Activated gamma-delta T cell treated with Interleukin-2 at 50 U/mL for 16 hours (primary cell): Measurements from ENCODE around the gene CEP20.

Experiments
- DNase-seq: peaks from one replicate; pipeline ENCODE4 v3.0.0-alpha.2; 2020

CEP20 gene

DNA sequence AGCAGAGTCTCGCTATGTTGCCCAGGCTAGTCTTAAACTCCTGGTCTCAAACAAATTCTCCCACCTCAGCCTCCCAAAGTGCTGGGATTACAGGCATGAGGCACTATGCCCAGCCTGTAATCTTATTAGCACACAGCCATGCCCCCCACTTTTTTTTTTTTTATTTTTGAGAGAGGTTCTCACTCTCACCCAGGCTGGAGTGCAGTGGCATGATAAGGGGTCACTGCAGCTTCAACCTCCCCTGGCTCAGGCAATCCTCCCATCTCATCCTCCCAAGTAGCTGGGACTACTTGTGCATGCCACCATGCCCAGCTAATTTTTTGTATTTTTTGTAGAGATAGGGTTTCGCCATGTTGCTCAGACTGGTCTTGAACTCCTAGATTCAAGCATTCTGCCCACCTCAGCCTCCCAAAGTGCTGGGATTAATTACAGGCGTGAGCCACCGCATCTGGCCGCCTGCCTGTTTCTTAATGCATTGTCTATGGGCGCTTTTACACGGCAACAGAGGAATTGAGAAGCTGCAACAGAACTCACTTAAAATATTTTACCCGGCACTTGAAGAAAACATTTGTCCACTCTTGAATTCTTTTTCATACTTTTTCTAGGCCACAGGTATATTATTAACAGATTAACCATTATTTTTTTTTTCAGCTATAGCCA is 8.8 kb upstream of the CEP20 start:
- DNase-seq: no peak

DNA sequence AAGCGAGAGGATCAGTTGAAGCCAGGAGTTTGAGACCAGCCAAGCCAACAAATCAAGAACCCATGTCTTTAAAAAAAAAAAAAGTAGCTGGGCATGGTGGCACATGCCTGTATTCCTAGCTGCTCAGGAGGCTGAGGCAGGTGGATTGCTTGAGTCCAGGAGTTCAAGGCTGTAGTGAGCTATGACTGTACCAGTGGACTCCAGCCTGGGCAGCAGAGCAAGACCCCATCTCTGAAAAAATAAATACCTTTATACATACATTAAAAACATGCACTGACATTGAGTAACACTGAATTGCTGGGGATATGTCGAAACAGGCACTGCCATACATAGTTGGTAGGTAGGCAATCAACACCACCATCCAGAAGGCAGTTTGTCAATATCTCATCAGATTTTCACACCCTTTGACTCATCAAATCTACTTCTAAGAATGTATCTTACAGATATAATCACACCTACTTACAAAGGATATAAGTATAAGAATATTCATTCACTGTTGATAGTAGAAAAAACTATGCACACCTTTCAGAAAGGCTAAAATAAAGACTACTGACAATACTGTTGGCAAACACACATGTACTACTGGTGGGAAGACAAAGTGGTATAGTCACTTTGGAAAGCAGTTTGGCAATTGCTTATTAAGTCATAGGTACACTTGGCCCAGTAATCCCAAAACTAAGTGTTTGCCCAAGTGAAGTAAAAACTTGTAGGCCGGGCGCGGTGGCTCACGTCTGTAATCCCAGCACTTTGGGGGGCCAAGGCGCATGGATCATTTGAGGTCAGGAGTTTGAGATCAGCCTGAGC is 6.4 kb upstream of the CEP20 start:
- no peak for DNase-seq

DNA sequence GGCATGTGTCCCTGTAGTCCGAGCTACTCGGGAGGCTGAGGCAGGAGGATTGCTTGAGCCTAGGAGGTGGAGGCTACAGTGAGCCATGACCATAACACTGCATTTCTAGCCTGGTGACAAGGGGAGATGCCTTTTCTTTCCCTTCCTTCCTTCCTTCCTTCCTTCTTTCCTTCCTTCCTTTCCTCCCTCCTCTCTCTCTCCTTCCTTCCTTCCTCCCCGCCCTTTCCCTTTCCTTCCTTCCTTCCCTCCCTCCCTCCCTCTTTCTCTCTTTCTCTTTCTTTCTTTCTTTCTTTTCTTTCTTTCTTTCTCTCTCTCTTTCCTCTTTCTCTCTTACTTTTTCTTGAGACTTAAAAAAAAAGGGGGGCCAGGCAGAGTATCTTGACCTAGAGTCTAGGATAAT is 3.1 kb upstream of the CEP20 start:
- no peak for DNase-seq

DNA sequence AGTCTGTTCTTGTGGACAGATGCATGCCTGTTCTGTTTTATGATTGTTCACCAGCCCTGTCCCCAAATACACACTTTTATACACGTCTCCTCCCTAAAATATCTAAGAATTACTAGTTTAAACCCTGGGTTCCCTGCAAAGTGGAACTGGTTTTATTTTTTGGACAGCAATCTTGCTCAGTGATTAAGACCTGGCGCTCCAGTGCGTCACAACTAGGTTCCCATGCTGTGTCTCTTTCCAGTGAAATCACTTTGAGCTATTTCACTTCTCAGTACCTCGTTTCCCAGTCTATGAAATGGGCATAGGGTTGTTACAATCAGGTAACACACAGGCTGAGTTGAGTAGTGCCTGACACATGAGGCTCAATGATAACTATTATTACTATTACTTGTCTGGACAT is 1.1 kb downstream of the CEP20 start:
- no peak for DNase-seq

DNA sequence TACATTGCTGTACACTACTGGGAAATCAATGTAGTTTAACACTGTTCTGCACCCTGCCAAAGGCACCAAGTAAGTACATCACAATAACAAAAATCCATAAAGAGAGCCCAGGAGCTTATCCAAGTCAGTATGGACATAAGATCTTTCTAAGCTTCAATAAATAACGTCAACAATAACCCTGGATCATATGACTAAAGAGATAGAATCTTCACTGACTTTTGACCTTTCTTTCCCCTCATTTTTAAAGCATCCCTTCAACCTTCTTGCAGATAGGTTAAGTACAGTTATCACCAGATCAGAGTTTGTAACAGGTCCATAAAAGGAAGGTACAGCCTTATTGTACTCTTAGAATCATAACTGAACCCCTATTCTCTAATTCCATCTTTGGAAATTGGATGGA is 2.3 kb downstream of the CEP20 start:
- no peak for DNase-seq

DNA sequence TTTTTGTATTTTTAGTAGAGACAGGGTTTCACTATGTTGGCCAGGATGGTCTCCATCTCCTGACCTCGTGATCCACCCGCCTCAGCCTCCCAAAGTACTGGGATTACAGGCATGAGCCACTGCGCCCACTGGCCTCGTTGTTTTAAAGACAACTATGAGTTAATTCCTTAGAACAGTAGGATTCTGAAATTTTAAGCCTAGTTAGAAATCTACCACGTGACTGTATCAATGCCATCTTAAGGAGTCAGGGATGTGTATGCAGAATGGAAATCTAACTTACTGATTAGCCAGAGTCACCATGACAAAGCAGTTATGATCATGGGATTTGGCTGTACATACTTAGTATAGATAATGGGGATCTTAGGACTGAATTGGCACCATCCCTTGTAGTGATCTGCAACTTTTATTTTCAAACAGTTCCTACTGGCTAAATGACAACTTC is 2.8 kb downstream of the CEP20 start:
- no peak for DNase-seq

DNA sequence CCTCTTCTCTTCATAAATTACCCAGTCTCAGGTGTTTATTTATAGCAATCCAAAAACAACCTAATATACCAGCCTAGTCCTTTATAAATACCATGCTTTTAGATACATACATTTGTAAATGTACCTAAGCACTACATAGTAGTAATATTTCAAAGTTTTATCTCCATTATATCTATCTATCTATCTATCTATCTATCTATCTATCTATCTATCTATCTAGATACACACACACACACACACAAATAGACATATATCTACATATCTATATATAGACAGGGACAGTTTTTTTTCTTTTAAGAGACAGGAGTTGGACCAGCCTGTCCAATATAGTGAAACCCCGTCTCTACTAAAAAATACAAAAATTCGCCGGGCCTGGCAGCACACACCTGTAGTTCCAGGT is 5.8 kb downstream of the CEP20 start:
- DNase-seq: no peak

DNA sequence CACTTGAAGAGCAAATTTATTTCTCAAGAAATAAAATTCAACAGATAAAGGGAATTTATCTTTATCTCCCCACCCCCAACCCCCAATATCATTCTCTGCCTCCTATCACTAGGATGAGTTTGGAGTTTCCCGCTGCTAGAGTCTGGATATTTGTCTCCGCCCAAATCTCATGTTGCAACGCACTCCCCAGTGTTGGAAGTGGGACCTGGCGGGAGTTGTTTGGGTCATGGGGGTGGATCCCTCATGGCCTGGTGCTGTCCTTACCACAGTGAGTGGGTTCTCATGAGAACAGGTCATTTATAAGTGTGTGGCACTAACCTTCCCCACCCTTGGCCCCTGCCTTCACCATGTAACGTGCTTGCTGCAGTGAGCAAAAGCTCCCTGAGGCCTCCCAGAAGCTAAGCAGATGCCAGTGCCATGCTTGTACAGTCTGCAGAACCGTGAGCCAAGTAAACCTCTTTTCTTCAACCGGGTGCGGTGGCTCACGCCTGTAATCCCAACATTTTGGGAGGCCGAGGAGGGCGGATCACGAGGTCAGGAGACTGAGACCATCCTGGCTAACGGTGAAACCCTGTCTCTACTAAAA is 6.5 kb downstream of the CEP20 start:
- no peak for DNase-seq

DNA sequence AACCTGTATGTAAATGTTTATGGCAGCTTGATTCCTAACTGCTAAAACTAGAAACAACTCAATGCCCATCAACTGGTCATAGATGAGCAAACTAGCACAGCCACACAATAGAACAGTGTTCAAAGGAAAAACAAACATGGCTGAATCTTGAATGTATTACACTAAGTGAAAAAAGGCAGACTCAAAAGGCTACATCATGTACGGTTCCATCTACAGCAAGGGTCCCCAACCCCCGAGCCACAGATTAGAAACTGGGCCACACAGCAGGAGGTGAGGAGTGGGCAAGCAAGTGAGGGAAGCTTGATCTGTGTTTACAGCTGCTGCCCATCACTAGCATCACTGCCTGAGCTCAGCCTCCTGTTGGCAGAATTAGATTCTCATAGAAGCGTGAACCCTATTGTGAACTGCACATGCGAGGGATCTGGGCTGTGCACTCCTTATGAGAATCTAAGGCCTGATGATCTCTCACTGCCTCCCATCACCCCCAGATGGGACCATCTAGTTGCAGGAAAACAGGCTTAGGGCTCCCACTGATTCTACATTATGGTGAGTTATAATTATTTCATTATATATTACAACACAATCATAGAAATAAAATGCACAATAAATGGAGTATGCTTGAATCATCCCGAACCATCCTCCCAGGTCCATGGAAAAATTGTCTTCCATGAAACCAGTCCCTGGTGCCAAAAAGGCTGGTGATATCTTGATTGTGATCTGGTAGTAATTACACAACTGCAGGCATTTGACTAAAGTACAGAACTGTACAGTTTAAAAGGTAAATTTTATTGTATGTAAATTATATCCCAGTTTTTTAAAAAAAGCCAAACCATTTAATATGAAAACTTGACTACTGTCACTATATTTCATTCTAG is 7.7 kb downstream of the CEP20 start:
- DNase-seq: no peak

DNA sequence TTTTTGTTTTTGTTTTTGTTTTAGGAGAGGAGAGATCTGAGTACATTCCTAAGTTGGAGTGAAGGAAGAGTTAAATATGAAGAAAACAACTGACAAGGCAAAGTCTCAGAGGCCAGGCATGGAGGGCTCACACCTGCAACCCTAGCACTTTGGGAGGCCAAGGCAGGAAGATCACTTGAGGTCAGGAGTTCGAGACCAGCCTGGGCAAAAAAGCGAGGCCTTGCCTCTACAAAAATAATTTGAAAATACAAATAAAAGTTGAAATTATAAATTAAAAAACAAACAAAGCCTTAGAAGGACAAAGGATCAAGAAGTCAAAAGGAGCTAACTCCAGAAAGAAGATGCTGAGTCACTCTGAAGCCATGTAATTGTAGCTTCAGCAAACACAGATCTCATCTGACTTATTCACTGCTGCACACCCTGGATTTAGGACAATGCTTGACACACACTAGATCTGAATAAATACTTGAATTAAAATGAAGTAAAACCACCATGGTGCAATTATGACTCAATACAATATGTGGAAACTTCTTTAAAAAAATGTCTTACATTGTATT is 9.1 kb downstream of the CEP20 start:
- no peak for DNase-seq

DNA sequence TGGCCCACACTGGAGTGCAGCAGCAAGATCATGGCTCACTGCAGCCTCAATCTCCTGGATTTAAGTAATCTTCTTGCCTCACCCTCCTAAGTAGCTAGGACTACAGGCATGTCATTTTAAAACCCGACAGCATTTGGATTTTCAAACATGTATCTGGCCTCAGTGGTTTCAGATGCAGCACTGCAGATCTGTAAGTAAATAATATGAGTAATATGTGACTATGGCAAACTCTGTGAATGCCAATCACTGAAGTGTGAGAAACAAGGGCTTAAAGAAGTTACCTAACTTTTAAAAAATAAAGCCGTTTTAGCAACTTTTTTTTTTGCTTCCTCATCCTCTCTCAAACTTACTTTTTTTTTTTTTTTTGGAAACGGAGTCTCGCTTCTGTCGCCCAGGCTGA is 11.9 kb downstream of the CEP20 start:
- no peak for DNase-seq

DNA sequence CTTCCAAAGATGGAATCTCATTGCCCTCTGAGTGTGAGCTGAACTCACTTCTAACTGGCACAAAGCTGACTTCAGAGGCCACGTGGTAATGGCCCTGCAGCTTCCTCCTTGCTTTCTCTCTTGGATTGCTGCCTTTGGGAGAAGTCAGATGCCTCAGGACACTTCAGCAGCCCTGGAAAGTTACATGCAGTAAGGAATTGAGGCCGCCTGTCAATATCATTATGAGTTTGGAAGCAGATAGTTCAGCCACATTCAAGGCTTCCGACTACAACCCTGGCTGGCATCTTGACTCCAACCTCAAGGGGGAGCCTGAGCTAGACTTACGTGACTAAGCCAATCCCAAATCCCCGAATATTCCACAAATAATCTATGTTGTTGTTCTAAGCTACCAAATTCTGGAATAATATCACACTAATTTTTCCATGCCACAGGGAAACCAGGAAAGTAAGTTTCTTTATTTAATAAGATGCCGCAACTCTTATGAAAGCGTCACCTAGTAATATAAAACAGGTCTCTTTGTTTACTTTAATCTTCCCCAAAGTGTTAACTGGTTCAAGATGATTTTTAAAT is 13.6 kb downstream of the CEP20 start:
- DNase-seq: no peak

DNA sequence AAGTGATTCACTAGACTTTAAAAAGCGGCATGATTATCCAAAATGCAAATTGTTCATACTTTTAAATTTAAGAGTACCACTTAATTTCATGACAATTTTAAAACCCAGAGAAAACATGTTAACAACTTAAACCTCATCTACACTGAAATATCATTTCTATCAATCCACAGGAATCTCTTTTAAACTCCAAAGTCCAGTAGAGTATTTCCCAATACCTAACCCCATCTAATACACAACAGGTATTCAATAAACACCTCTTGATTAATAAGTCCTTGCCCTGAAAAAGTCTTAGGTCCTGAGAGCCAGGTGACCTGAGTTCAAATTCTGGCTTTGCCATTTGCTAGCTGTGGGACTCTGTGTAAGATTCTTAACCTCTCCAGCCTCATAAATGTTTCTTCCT is 14.7 kb downstream of the CEP20 start:
- DNase-seq: no peak

DNA sequence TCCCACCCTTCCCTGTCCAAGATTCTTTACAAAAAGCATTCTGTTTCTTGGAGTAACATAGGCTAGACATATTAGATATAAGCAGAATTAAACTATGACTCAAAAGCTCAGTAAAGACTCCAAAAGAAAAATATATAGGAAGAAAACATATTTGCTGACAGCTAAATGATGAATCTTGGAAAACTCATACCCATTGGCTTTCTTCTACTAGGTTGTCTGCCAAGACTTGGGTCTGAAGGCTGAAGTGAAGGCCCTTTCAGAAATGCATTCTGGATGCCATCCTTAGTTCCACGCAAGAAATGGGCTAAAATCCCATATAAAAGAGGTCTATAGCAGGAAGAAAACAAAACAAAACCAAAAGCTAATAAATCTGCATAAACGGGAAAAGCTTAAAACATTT is 15.1 kb downstream of the CEP20 start:
- DNase-seq: no peak

DNA sequence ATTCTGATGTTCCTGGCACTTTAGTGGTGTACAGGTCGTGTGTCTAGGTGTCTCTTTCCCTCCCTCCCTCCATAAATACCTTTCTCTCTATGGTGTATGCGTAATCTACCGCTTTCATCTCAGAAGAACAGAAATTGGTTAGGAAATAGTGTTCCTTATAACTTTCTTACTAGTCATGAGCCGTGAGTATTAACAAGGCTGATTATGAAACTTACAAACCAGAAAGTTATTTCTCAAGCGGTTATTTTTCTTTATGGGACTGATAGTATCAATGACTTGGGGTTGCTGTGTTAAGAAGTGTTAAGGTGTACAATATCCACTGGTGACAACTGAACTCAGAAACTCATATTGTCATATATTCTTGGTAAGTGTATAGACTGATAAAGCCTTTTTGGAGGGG is 18.4 kb downstream of the CEP20 start:
- DNase-seq: no peak

DNA sequence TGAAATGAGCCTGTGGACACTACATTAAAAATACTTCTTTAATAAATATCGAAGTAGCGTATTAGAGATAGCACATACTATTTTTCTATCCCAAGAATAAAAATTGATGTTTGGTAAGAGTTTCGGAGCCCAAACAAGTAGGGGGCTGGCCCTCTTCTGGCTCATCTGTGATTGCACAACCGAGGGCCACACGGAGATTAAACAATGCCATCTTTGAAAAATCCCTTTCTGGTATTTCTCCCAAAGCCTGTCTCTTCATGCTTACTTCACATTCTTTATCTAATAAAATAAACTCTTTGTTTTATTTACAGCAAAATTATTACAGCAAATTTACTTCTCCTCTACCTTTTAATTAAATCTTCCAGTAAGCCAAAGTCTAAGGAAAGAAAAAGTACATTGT is 22.0 kb downstream of the CEP20 start:
- no peak for DNase-seq

DNA sequence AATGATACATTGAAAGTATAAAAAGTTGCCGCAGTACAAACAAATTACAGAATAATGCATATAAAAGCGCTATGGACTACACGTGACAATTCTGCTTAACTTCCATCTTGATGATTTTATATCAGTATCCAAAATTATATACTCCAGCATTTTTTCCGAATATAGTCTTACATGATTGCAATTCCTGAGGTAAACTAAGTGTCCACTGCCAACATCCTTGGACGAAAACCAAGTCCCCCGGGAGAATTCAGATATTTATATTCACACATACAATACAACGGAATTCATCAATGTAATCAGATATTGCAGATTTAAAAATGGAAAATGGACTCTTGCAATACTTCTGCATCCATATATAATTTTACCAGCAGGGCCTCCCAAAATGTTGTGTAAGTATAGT is 22.7 kb downstream of the CEP20 start:
- DNase-seq: no peak

DNA sequence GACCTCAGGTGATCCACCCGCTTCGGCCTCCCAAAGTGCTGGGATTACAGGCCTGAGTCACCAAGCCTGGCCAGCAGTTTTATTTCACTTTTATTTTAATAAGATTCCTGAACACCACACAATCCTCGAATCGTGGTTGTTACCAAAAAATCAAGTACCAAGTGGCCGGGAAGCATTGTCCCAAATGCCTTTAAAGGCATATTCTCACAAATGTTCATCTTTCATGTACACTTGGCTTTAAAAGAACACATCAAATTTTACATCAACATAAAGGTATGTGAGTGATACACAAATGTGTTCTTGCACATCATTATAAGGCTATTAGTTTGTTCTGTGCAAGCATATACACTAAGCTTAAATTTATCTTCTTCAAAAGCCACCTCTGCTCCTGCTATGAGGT is 23.5 kb downstream of the CEP20 start:
- no peak for DNase-seq

DNA sequence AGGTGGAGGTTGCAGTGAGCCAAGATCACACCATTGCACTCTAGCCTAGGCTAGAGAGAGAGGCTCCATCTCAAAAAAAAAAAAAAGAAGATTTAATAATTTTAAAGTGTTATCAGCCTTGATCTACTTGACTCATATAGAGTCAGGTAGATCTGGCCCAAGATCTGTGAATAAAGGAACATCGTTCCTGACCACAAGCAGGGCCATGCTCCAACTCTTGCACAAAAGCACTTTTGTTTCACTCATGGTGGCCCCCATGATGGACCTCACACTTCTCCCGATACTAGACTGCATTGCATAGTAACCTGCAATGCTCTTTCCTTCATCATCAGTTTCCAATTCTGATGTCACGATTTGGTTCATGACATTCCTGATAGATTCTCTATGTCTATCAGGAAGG is 26.4 kb downstream of the CEP20 start:
- no peak for DNase-seq

DNA sequence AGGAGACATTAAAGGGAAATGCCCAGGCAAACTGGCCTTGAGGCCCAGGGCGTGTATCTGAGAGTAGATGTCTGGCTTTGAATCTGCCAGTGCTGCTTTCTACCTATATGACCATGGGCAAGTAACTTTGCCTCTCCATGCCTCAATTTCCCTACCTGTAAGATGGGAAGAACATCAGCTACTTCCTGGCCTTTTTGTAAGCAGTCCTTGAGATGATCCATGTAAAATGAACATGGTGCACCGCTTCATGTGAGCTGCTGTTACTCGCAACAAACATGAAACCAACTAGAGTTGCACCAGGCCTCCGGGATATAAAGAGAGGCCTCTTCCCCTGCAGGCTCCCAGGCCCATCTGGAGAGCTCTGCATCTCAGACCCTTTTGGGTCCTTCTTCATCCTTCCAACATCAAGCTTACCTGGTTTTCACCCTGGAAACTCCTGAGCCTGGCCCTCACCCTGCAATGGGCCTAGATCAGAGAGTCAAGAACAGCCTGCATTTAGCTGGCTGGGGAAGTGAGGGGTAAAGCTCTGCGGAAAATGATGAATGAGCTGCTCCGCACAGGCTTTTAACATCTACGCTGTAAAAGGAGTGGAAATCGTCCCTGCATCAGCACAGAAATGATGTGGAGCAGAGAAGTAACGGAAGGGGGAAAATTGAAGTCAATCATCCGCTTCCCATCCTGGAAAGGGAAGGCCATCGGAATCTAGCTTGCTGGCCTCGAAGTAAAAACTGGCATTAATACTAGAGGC is 29.3 kb downstream of the CEP20 start:
- DNase-seq: no peak

DNA sequence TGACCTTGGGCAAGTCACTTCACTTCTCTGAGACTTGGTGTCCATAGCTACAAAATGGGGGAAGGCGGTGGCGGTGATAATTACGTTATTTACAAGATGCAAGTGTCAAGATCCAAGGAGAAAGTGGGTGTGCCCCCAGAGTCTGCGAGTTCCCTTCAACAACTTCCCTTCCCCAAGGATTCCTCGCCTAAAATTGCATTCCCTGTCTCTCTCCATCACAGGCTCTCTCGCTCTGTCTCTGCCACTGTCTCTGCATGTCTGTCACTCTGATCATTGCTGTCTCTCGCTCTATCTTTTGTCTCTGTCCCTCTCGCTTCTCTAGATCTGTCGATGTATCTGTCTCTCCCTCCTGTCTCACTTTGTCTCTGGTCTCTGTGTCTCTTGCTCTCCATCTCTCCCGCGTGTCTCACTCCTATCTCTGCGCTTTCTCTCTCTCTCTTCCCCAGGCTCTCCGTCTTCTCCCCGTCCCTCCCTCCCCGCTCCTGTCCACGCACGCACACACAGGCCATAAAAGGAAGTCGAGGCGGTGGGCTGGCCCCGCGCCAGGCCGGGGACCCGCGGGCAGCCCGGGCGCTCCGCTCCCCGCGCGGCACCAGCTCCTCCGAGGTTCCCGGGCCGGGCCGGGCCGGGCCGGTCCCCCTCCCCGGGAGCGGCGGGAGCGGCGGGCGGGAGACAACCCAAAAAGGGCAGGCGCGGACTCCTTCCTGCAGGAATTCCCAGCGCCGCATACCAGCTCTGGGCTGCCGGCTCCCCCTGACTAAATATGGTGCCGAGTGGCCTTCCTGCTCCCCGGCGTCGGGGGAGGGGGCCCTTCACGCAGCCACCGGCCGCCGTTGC is 30.5 kb downstream of the CEP20 start:
- DNase-seq: no peak
